Fibroblast of skin of abdomen (primary cell): ENCODE measurements around the gene PAK2.
"Not testable (repeated sequence)": the region's sequence is repeated elsewhere in the genome, so short reads cannot be mapped to it uniquely, and the experiment has no call there.

Experiments
- DNase-seq: peaks from one replicate; pipeline ENCODE4 v3.0.0-alpha.2; 2013

PAK2 gene

DNA sequence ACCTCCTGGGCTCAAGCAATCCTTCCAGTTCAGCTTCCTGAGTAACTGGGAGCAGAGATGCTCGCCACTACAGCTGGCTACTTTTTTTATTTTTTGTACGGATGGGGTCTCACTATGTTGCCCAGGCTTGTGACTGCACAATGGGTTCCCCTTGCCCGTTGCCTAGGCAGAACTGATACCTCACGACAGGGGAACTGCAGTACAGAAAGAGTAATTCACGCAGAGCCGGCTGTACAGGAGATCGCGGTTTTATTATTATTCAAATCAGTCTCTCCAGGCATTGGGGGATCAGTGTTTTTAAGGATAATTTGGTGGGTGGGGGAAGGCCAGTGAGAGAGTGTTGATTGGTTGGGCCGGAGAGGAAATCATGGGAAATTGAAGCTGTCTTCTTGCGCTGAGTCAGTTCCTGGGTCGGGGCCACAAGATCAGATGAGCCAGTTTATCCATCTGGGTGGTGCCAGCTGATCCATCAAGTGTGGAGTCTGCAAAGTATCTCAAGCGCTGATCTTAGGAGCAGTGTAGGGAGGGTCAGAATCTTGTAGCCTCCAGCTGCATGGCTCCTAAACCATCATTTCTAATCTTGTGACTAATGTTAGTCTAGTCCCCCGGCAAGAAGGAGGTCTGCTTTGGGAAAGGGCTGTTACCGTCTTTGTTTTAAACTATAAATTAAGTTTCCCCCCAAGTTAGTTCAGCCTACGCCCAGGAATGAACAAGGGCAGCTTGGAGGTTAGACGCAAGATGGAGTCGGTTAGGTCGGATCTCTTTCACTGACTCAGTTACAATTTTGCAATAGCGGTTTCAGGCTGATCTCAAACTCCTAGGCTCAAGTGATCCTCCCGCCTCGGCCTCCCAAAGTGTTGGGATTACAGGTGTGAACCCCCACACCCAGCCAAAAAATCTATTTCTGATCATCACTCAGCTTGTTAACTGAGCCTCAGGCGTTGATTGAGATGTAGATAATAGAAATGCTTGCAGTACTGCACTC, 104.9 kb downstream of the PAK2 start:
- not testable (repeated sequence) for DNase-seq

DNA sequence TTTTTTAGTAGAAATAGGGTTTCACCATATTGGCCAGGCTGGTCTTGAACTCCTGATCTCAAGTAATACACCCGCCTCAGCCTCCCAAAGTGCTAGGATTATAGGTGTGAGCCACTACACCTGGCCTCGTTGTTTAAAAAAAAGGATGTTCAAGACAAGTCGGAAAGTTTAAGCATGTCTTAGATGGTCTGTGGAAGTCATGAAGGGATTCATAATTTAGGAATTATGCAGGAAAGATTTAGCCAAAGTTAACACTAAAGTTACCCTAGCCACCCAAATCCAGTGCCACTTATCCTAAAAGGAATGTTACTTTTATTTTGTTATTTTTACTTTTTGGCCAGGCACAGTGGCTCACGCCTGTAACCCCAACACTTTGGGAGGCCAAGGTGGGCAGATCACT, 108.7 kb downstream of the PAK2 start:
- not testable (repeated sequence) for DNase-seq

DNA sequence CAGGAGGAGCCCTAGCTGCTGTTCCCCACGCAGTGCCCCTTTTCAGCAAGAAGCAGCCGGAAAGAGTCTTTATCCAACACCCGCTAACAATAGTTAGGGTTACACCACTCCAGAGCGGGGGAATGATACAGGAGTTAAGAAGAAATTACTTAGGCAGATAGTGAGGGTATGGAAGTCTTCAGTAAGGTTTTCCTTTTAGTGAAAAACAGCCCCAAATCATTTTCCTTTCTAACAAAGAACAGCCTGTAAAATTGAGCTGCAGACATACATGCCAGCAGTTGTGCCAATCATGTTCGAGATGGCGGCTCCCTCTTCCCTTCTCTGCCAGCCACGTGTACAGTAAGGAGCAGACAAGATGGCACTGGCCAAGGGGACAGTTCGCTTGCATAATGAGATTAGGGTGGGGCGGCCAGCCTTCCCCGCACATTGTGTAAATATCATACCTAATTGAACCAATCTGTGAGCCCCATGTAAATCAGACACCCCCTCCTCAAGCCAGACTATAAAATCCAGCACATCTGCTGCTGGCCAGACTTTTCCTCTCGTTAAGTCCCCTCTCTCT, 109.6 kb downstream of the PAK2 start:
- no peak for DNase-seq

DNA sequence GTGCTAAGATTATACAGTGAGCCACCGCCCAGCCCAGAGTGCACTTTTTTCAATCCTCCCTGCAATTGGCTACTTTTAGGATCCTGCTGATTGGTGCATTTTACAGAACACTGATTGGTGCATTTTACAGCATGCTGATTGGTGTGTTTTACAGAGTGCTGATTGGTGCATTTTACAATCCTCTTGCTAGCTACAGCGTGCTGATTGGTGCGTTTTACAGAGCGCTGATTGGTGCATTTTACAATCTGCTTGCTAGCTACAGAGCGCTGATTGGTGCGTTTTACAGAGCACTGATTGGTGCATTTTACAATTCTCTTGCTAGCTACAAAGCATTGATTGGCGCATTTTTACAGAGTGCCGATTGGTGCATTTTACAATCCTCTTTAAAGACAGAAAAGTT, 123.3 kb downstream of the PAK2 start:
- not testable (repeated sequence) for DNase-seq

DNA sequence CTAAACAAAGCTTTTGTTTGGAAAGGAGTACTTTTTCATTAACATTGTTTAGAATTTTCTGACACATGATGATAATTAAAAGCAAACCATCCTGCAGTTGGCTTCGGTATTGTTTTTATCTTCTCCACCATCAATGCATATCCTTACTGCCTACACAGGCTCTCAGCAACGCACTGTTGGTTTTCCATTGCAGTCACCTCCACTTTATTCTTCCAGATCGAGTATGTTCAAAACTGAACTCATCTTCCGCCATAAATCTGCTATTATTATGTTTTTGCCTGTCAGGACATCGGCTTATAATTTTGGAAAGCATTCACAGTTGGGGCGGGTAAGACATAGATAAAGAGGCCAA, 127.5 kb downstream of the PAK2 start:
- DNase-seq: no peak

DNA sequence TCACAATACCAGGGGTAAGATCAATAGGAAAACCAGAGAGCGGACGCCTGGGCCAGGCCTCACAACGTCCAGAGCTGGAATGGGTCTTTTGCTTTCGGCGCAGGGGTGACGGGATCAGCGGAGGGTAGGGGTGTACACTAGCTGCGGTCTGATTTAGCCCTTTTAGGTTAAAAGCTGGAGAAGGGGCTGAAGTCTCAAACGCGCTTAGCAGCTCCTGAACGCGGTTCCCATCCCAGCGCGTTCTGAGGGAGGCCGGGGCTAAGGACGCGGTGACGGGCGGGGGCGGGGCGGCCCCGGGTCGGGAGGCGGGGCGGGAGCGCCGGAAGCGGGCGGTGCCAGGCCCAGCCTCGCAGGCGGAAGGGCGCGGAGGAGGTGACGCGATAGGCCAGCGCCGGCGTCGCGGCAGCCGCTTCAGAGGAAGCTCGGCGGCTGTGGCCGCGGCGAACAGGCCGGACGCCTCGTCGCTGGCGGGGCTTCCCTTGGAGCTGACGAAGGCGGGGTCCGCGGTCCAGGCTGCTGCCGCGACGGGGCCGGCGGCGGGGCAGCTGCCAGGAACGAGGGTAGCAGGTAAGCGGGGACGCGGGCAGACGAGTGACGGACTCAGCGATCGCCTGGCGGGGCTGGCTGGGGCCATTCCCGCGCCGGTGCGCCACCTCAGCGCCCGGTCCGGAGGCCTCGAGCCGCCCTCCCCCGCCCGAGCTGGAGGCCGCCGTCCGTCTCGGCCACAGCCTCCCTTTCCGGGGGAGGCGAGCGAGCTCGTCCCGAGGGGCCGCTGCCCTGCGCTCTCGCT, 128.0 kb downstream of the PAK2 start, which contains the start of gene SENP5:
SENP5 (plus strand) TSS at position 414 of the 790 bp plus-strand sequence. CDS start 17,262 bp downstream, outside the sequence.
- DNase-seq: peak; percentile 89

DNA sequence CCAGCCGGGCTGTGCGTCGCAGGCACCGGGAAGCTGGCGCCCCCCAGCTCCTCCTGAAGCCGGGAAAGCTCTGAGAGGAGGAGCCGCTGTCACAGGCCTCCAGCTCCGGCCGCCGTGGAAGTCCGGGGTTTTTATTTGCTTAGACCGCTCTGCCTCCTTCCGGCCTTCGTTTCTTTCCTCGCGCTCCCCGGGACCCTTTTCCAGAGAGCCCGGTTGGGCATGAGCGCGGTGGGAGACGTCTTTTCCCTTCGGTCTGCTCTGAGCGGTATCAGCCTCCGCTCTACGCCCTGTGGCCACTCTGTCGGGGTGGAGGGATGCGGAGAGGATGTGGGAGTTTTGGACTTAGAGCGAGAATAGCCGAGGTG, 128.6 kb downstream of the PAK2 start:
- no peak for DNase-seq

DNA sequence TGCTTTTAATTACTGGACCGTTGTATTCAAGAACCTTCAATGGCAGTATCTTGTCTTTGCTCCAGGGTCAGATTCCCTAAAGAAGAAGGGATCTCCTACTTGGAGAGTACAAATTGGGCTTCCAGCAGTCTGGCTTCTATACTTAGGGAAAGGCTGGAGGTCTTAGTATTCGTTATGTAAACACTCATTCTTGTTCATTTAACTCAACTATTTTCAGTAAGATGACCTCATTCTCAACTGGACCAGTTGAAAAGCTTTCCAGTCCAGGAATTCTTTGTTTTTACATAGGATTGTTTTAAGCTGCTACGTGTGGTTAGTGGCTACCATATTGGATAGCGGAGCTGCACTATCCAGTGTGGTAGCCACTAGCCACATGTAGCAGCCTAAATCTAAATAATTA, 132.7 kb downstream of the PAK2 start:
- no peak for DNase-seq

DNA sequence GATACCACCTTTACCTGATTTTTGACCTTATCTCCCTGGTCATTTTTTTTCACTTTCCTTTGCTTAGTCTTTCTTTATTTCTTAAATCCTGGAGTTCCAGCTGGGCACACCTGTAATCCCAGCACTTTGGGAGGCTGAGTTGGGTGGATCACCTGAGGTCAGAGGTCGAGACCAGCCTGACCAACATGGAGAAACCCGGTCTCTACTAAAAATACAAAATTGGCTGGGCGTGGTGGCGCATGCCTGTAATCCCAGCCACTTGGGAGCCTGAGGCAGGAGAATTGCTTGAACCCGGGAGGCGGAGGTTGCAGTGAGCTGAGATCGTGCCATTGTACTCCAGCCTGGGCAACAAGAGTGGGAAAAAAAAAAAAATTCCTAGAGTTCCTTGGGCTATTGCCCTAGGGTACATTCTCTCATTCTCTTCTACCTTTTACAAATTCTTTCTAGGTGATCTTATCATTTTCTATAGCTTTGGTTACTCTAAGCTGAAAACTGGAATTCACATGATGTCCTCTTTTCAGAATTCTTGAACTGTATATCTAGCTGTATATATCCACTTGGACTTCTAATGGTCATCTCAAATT, 134.9 kb downstream of the PAK2 start:
- not testable (repeated sequence) for DNase-seq

DNA sequence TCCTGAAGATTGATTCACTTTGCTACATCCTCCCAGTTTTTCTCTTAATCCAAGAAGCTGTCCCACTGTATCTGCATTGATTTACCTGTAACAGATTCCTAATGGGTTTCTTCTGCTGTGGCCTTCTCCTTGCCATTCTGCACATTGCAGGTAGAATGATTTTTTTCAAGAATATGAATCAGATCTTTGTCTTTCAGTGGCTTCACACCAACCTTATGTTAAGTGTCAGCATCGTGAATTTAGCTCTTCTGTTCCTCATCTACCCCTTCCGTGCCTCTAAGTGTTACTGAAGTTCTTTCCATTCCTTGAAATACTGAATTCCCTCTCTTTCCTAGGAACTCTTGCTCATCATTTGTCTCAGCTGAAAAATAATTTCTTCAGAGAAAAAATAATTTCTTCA, 135.6 kb downstream of the PAK2 start:
- no peak for DNase-seq
